Activated CD4-positive, CD25-positive, alpha-beta regulatory T cell treated with anti-CD3 and anti-CD28 coated beads, Interleukin-2, amount 50 U/mL, for 16 hours (primary cell): ENCODE data around the gene ILKAP.

Experiments
- DNase-seq: peaks from one replicate; pipeline ENCODE4 v3.0.0-alpha.2; 2020; ENCODE audit warnings: low read depth, low spot score

ILKAP gene

DNA sequence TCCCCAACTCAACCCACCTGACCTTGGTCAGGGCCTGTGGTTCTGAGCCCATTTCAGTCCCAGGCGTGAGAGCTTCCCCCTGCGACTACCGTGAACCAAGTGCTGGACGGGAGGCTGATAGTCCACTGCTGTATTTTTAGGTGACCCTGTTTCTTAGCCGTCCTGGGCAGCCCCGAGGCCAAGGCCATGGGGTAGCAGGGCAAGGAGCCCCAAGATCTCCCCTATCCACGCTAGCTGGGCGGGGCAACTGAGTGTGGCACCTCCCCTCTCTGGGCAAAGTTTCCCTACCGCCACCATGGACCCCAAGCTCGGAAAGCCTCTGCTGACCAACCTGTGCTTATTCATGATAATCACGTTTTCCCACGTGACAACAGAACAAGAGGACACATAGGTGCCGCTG lies 65.6 kb downstream of the ILKAP start:
- DNase-seq: no peak

DNA sequence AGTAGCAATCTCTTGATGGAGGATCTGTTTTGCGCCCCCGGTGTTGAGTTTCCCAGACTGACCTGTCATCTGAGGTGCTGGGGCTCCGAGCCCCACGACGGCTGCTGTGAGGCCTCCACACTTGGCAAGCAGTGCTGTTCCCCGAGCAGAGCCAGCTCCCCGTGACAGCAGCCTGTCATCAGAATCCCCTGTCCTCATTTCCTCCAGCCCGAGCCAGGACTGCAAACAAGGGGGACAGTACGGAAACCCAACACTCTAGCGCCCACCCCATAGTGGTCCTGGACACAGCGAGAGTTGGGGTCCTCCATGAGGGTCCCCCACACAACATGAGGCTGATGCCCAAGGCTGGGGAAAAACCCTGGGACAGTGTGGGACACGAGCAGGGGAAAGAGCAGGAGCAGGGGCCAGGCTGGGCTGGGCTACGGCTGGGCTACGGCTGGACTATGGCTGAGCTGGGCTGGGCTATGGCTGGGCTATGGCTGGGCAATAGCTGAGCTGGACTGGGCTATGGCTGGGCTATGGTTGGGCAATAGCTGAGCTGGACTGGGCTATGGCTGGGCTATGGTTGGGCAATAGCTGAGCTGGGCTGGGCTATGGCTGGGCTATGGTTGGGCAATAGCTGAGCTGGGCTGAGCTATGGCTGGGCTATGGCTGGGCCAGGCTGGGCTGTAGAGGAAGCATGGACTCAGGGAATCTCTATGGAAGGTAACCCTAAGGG lies 66.5 kb downstream of the ILKAP start:
- DNase-seq: no peak

DNA sequence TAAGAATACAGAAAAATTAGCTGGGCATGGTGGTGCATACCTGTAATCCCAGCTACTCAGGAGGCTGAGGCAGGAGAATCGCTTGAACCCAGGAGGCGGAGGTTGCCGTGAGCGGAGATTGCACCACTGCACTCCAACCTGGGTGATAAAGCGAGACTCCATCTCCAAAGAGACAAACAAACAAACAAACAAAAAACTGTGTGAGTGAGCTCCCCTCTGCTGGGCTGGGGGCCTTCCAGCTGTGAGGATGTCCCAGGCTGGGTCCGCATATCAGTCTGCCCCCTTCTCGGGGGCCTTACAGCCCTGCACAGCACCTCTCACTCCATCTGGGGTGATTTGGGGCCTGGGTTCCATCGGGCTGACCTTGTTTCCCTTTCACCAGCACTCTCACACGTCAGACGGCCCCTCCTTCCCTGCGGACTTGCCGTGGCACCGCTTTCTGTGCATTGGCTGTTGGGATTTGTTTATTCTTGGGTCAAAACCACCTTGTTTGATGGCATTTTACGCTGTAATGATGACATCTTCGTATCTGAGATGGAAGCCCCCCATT lies 67.8 kb downstream of the ILKAP start:
- DNase-seq: no peak

DNA sequence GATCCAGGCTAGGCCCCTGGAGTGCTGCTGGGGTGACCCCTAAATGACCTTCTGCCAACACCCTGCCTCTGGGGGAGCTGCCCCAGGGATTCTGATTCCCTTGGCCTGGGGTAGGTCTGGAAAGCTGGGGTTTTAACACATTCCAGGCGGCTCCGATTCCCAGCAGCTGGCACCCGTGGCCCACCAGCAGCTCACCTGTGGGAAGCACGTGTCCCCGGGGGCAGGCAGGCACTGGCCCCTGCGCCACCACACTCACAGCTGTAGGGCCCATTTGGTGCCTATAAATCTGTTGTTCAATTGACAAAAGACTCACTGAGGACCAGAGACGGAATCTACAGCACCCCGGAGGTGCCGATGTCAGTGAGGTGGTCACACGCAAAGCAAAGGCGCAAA lies 69.1 kb downstream of the ILKAP start:
- DNase-seq: no peak

- DNase-seq: no peak
These were observed 69.7 kb downstream of the ILKAP start for GRCh38 chr2:238133499-238134392.

GRCh38 chr2:238132463-238133450 lies 70.7 kb downstream of the ILKAP start:
- no peak for DNase-seq

GRCh38 chr2:238131761-238132462 lies 71.6 kb downstream of the ILKAP start:
- no peak for DNase-seq

DNA sequence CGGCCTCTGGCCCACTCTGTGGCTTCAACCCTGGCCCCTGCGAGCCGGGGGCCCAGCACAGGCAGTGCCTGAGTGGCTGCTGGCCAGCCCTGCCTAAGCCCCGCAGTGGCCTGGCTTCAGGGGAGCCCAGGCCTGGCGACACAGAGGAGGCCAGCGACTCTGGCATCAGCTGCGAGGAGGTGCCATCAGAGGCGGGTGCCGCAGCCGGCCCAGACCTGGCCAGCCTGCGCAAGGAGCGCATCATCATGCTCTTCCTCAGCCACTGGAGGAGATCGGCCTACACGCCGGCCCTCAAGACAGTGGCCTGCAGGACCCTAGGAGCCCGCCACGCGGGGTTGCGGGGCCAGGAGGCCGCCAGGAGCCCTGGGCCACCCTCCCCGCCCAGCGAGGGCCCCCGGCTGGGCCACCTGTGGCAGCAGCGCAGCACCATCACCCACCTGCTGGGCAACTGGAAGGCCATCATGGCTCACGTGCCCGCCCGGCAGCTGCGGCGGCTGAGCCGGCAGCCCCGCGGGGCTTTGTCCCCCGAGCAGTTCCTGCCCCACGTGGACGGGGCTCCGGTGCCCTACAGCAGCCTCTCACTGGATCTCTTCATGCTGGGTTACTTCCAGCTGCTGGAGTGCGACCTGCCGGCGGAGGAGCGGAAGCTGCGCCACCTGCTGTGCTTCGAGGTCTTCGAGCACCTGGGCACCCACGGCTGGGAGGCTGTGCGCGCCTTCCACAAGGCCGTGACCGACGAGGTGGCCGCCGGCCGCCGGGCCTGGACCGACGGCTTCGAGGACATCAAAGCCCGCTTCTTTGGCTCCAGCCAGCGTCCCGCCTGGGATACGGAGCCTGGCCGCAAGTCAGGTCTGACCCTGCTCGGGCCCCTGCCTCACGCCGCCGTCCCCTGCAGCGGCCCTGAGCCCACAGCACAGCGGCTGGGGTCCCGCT lies 72.5 kb downstream of the ILKAP start:
- no peak for DNase-seq

DNA sequence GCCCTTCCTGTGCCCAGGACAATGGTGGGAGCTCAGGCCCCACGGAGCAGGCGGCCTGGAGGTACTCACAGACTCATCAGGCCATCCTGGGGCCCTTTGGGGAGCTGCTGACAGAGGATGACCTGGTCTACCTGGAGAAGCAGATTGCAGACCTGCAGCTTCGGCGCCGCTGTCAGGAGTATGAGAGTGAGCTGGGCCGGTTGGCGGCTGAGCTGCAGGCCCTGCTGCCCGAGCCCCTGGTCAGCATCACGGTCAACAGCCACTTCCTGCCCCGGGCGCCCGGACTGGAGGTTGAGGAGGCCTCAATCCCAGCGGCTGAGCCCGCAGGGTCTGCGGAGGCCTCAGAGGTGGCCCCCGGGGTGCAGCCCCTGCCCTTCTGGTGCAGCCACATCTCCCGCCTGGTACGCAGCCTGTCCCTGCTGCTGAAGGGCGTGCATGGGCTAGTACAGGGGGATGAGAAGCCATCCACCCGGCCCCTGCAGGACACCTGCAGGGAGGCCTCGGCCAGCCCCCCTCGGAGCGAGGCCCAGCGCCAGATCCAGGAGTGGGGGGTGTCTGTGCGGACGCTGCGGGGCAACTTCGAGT lies 73.3 kb downstream of the ILKAP start:
- no peak for DNase-seq

DNA sequence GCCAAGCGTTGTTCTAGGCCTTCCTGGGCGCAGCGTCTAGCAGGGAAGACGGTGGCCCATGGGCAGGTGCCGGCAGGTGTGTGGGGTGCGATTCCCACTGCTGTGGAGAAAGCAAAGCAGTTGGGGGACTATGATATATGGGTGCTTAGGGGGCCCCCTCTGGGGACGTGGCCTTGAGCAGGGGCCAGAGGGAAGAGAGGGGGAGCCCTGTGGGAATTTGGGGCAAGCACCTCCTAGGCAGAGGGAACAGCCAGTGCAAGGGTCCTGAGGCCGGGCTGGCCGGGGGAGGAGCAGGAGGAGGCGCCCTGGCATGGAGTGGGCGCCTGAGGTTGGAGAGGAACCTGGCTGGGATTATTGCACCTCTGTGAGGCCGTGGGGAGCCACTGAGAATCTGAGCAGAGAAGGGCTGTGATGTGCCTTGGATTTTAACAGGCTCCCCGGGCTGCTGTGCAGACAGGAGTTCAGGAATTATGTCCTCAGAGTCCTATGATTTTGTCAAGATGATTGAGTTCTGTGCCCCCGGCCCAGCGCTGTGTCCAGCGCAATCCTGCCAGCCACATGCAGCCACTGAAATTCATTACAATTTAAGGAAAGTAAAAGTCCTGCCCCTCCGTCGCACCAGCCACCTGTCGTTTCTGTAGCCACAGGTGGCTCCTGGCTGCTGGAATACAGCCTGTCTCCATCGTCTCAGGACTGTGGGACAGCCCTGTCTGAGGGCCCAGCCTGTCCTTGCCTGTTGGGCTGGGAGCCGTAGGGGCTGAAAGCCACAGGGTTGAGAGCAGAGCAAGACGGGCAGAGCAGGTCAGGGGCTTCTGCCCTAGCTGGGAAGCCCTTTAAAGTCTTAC lies 74.1 kb downstream of the ILKAP start:
- DNase-seq: no peak

DNA sequence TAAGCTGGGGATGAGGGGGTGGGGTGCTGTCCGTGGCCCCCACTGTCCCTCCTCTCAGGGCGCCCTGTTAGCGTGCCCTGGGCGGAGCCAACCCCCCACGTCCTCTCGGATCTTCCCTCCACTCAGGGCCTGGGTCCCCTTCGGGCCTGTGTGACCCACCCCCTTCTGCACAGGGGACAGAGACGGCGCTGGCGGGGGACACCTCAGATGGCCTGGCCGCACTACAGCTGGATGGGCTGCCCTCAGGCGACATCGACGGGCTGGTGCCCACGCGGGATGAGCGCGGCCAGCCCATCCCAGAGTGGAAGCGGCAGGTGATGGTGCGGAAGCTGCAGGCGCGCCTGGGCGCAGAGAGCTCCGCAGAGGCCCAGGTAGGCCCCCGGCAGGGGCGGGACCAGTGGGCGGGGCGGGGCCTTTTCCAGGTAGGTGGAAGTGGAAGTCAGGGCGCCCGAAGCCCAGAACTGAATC lies 74.9 kb downstream of the ILKAP start:
- DNase-seq: no peak

DNA sequence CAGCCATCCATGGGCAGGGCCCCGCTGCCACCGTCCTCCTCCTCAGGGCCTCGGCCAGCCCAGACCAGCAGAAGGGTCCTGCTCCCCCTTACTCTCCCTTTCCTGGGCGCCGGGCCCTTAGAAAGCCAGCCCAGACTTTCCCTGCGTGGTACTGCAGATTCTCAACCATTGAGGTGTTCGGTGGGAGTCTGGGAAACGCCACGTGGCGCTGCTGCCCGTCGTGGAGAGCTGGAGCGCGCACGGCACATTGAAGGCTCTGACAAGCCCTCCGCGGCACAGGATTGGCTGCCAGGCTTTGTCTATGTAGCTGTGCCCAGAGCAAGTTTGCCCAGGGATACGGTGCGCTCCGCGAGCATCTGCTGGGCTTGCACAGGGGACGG lies 75.4 kb downstream of the ILKAP start:
- DNase-seq: no peak

- DNase-seq: no peak
These were observed 76.1 kb downstream of the ILKAP start for GRCh38 chr2:238127165-238128060.

GRCh38 chr2:238126775-238127164 lies 76.7 kb downstream of the ILKAP start:
- no peak for DNase-seq

DNA sequence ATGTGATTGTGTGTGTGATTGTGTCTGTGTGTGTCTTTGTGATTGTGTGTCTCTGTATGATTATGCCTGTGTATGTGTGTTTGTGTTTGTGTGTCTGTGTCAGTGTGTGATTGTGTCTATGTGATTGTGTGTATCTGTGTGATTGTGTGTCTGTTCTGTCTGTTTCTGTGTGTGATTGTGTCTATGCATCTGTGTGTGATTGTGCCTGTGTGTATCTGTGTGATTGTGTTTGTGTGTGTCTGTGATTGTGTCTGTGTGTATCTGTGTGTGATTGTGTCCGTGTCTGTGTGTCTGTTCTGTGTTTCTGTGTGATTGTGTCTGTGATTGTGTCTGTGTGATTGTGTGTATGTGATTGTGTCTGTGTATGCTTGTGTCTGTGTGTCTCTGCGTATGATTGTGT lies 77.2 kb downstream of the ILKAP start:
- no peak for DNase-seq

DNA sequence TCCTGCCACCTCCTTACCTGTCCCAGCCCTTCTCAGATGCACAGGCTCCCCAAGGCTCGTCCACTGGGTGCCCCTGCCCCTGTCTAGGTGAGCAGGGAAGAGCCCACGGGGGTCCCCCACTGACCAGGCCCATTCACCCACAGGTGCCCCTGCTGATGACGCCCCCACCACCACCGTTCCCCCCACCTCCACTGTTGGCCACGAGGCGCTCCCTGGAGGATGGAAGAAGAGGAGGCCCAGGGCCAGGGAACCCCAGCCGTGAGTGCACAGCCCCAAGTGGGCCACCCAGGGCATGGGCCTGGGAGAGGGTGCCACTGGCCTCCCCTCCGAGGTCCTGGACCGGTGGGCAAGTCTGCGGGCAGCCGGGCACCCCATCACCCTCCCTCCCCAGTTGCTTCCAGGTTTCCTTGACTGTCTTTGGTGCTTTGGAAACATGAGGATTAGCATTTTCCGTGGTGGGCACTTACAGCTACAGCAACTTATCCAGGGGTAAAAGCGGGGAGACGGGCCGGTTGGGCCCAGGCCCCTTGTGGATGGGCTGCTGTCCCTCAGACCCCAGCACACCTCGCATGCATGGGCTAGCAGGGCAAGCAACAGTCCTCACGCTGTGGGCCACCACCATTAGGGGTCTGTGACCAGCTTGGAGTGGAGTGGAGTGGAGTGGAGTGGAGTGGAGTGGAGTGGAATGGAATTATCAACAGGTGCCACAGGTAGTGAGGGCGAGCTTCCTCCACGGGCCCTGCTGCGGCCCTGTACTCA lies 78.2 kb downstream of the ILKAP start:
- no peak for DNase-seq
